ENCODE results near the gene CENPU. TPM values are rescaled to one million over a fixed set of nuclear protein-coding genes. Genes with fewer than 3 reads are reported as not detected.

The CENPU gene
- total RNA-seq, 1 donor from 2014 or later, result 229 TPM

GRCh38 chr4:184764601-184765000, 30.7 kb upstream of the CENPU start:
- H3K27me3 Mint-ChIP-seq (ENCODE audit: insufficient read depth, low read depth), result peaks cover 2% of the 10 kb centered on the region
- Histone ChIP-seq H3K27ac (no peak overlapping the region), H3K4me2 (no peak overlapping the region), H3K4me3 (no peak overlapping the region), H3K36me3 (no peaks in the 10 kb centered on the region), H3K4me1 (no peaks in the 10 kb centered on the region), H3K27me3 (no peaks in the 10 kb centered on the region), H2AFZ (replicated peaks) (no peak overlapping the region), H3K9ac (no peak overlapping the region), H4K20me1 (ENCODE audit: low read depth) (no peaks in the 10 kb centered on the region), H3F3A (ENCODE audit: low read depth) (no peaks in the 10 kb centered on the region), H3K9me3 (ENCODE audit: low read depth) (no peaks in the 10 kb centered on the region), H3K79me2 (ENCODE audit: low read depth) (no peaks in the 10 kb centered on the region)
- DNase-seq (ENCODE audit: low spot score), result no peak
- no peak overlapping the region for H3K27ac Mint-ChIP-seq
- peaks cover 3% of the 10 kb centered on the region for H3K36me3 Mint-ChIP-seq
- no peak overlapping the region for H3K4me3 Mint-ChIP-seq
- no peak for TF ChIP-seq EZH2 (IDR thresholded peaks at IDR 0.05)
- no peak for TF ChIP-seq EZH2phosphoT487 (IDR thresholded peaks at IDR 0.05)
- TF ChIP-seq CTCF (IDR thresholded peaks at IDR 0.05), result no peak
- no peaks in the 10 kb centered on the region for H3K9me3 Mint-ChIP-seq
- H3K4me1 Mint-ChIP-seq, result peaks cover 2% of the 10 kb centered on the region

GRCh38 chr4:184763150-184763780, 29.4 kb upstream of the CENPU start:
- H3K4me2 ChIP-seq, result no peak overlapping the region
- H3K27ac ChIP-seq, result no peak overlapping the region
- no peaks in the 10 kb centered on the region for H3K4me1 ChIP-seq
- no peaks in the 10 kb centered on the region for H3K79me2 ChIP-seq (ENCODE audit: low read depth)
- H3K9me3 ChIP-seq (ENCODE audit: low read depth), result no peaks in the 10 kb centered on the region
- no peak overlapping the region for H3K9ac ChIP-seq
- Mint-ChIP-seq H3K4me3 (no peak overlapping the region), H3K9me3 (no peaks in the 10 kb centered on the region), H3K27me3 (ENCODE audit: insufficient read depth, low read depth) (peaks cover 2% of the 10 kb centered on the region), H3K4me1 (no peaks in the 10 kb centered on the region), H3K27ac (no peak overlapping the region), H3K36me3 (peaks cover 3% of the 10 kb centered on the region)
- no peak overlapping the region for H2AFZ ChIP-seq (replicated peaks)
- no peaks in the 10 kb centered on the region for H3F3A ChIP-seq (ENCODE audit: low read depth)
- H4K20me1 ChIP-seq (ENCODE audit: low read depth), result no peaks in the 10 kb centered on the region
- H3K36me3 ChIP-seq, result no peaks in the 10 kb centered on the region
- DNase-seq (ENCODE audit: low spot score), result no peak
- TF ChIP-seq EZH2phosphoT487 (IDR thresholded peaks at IDR 0.05) (no peak), CTCF (IDR thresholded peaks at IDR 0.05) (no peak)
- no peak overlapping the region for H3K4me3 ChIP-seq
- no peaks in the 10 kb centered on the region for H3K27me3 ChIP-seq

GRCh38 chr4:184762100-184762499, 28.2 kb upstream of the CENPU start:
- Histone ChIP-seq H3K27me3 (no peaks in the 10 kb centered on the region), H4K20me1 (ENCODE audit: low read depth) (no peaks in the 10 kb centered on the region), H3K9ac (no peak overlapping the region), H3K4me3 (no peak overlapping the region), H3K36me3 (no peaks in the 10 kb centered on the region), H2AFZ (replicated peaks) (no peak overlapping the region), H3K9me3 (ENCODE audit: low read depth) (no peaks in the 10 kb centered on the region), H3K79me2 (ENCODE audit: low read depth) (no peaks in the 10 kb centered on the region), H3K27ac (no peak overlapping the region), H3K4me1 (no peaks in the 10 kb centered on the region), H3K4me2 (no peak overlapping the region), H3F3A (ENCODE audit: low read depth) (no peaks in the 10 kb centered on the region)
- Mint-ChIP-seq H3K9me3 (no peaks in the 10 kb centered on the region), H3K4me1 (no peaks in the 10 kb centered on the region), H3K27ac (no peak overlapping the region), H3K36me3 (no peaks in the 10 kb centered on the region), H3K27me3 (ENCODE audit: insufficient read depth, low read depth) (peaks cover 2% of the 10 kb centered on the region), H3K4me3 (no peak overlapping the region)
- DNase-seq (ENCODE audit: low spot score), result no peak
- no peak for TF ChIP-seq EZH2 (IDR thresholded peaks at IDR 0.05)
- no peak for TF ChIP-seq EZH2phosphoT487 (IDR thresholded peaks at IDR 0.05)
- no peak for TF ChIP-seq CTCF (IDR thresholded peaks at IDR 0.05)

All from neural progenitor cell (in vitro differentiated cells).